ENCODE measurements around the gene CCNL2.
"Not testable (repeated sequence)": the region's sequence is repeated elsewhere in the genome, so short reads cannot be mapped to it uniquely, and the experiment has no call there.

Gene CCNL2

GRCh38 chr1:1371746-1372711 lies 27.1 kb downstream of the CCNL2 start:
- DNase-seq = peak; percentile 61

DNA sequence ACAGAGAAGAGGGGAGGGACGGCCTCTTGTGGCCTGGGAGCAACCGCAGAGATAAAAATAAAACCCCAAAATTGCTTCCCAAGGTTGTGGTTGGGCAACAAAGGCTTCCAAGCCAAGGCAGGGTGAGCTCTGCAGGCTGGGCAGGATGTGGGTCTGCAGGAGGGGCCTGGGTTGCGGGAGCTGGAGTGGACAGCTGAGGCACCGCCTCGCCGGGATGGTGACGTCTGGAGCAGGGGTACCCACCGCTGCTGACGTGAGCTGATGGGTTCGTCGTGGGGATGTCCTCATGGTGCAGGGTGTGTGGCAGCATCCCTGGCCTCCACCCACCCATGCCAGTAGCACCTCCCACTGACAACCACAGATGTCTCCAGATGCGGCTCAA lies 27.8 kb downstream of the CCNL2 start:
- DNase-seq = no peak

DNA sequence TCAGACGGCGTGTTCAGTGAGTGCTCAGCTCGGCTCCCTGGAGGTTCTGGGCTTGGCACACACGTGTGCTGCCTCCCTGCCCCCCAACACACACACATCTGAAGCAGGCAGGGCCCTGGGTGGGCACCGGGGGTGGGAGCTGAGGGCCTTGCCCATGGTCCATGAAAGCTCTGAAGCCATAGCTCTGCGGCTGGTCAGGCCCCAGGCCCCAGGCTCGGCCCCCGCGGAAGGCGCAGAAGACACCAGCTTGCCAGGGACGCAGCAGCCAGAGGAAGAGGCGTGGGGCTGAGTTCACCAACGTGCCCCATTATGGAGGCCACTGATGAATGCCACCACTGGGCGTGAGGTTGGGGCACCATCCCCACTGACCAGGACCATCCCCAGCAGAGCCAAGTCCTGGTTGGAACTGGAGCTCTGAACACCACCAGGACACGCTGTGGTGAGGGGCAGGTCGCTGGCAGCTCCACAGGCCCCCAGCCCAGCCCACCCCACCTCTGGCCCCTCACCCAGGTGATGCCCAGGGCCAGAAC lies 28.3 kb downstream of the CCNL2 start:
- no peak for DNase-seq

- DNase-seq = not testable (repeated sequence)
These were observed 29.0 kb downstream of the CCNL2 start for GRCh38 chr1:1370094-1370493.

- no peak for DNase-seq
These were observed 31.8 kb downstream of the CCNL2 start for GRCh38 chr1:1367315-1367714.

- DNase-seq = no peak
These were observed 32.5 kb downstream of the CCNL2 start for GRCh38 chr1:1366699-1367066.

- no peak for DNase-seq
These were observed 33.0 kb downstream of the CCNL2 start for GRCh38 chr1:1365875-1366698.

DNA sequence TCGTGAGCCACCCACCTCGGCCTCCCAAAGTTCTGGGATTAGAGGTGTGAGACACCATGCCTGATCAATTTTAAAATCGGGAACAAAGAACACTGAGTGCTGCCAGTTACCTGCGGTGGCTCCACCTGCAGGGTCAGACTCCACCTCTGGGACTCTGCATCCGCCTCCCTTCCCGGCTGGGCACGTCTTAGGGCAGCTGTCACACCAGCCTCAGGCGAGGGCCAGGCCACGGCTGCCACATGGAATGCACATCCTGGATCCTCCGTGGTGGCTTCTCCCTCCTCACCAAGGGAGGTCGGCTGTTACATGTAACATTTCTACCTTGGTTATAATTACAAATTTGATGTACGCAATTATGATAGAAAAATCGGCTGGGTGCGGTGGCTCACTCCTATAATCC lies 34.9 kb downstream of the CCNL2 start:
- DNase-seq = no peak

DNA sequence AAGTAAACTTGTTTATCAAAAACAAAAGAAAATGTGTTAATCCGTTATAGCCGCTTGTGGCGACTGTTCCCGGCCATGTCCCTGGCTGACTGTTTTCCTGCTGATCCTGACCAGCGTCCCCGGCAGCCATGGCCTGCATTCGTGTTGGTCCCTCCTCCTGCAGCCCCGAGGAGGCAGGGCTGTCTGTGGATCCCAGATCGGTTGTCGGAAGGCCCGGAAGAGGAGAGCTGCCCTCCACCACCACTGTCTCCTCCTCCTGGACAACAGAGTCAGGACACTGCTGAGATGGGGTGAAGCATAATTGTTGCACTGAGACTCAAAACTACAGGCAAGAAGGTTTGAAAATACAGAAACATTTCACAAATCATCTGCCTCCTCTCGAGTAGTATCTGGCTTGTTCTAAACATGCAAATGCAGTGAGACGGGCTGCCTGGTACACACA lies 37.1 kb downstream of the CCNL2 start:
- no peak for DNase-seq

- no peak for DNase-seq
These were observed 37.7 kb downstream of the CCNL2 start for GRCh38 chr1:1361233-1361981.

DNA sequence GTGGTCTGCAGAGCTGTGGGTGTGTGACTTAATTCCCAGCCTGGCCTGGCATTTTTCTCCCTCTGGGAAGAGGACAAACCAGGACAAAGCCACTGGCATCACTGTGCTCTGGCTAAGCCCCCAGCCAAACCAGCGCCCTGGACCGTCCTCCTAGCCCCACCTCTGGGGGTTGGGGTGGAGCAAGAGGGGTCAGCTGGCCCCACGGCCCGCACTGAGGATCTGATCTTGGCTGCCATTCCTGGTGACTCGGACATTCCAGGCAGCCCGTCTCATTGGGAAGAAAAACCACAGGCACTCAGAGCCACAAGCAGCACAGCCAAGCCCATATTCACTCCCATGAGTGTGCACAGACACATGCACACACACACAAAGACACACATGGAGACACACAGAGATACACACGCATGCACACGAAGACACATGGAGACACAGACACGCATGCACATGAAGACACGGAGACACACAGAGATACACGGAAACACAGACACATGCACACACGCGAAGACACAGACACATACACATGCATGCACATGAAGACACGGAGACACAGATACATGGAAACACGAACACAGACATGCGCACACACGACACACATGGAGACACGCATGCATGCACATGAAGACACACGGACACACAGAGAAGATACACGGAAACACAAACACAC lies 38.5 kb downstream of the CCNL2 start:
- DNase-seq = no peak

DNA sequence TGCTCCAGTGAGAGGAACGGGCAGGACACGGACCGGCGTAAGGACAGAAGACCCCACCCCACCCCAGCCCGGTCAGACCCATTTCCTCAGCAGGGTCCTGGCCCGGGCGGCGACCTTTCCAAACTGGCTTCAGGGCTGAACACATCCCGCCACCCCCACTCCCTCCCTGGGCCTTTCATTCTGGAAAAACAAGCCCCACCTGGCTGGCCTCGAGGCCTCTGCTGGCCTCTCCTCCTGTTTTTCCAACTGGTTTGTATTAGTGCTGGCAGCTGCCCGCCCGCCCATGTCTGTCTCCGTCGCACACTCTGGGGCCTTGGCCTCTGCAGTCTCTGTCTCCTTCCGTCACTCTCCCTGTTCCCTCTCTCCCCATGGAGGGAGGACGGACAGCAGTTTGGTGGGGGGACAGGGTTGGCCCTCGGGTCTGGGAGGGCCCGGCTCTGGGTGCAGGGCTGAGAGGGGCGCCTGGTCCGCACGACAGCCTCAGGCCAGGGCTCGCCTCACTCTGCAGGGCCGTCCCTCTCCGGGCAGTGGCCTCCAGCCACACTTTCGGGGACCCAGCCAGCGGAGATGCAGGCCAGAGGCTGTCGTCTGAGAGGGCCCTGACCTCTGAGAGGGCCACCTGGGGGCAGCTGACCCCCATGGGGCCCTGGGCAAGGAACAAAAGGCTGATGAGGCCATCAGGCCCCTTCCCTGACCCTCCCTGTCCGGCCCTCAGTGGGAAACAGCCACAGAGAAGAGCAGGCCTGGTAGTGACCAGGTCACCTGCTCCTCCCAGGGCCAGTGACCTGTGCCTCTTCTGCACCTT lies 39.3 kb downstream of the CCNL2 start:
- DNase-seq = no peak

DNA sequence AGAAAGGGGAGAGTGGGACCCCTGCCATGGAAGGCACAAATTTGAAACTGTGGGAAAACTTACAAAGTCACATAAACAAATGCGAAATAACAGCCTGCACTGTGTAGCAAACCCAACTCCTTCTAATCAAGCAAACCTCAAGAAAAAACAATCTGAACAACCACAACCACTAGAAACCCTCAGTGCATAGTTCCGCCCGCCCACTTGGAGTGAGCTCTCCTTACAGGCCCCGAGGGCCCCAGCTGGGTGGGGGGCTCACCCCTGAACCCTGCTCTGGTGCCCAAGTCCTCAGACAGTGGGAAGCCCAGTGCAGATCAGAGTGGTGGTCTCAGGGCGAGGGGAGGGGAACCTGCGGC lies 39.8 kb downstream of the CCNL2 start:
- DNase-seq = no peak

DNA sequence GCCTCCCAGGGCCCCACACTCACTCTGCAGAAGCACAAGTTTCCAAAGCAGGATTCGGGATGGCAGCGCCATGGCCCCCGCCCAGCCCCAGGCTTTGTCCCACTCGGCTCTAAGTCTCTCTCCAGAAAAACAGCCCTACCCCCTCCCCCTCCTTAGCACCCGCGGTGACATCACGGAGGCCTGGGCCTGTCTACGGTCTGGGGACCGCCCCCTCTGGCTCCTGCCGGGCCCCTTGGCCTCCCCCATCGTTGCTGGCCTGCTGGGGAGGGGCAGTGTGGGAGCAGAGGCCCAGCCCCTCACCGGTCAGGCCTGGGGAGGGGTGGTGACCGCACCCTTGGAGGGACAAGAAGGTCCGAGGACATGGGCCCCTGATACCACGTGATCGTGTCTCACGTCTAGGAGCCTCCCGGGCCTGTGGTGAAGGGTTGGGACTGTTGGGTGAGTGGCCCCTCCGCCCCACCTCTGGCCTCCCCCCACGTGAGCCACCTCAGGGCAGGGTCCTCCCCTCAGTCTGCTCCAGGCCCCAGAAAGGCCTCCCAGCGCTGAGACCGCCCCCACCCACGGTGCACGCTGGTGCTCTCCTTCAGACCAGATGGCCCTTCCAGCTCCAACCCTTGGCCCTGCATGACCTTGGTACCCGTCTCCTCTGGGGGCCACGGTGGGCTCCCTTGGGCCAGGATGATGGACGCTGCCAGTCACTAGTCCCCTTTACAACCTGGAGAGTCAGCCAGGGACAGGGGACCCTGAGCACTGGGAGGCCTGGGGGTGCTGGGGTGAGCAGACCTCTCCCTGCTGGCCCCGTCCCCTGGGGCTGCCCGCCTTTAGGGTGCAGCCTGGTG lies 40.5 kb downstream of the CCNL2 start, which contains the start of gene MXRA8:
Gene MXRA8 (minus strand): TSS at position 123 of the 839 bp plus-strand sequence. CDS start 51 bp downstream, at position 72.
- DNase-seq = no peak

- no peak for DNase-seq
These were observed 41.2 kb downstream of the CCNL2 start for GRCh38 chr1:1357871-1358432.

GRCh38 chr1:1356796-1357401 lies 42.2 kb downstream of the CCNL2 start:
- DNase-seq = no peak

DNA sequence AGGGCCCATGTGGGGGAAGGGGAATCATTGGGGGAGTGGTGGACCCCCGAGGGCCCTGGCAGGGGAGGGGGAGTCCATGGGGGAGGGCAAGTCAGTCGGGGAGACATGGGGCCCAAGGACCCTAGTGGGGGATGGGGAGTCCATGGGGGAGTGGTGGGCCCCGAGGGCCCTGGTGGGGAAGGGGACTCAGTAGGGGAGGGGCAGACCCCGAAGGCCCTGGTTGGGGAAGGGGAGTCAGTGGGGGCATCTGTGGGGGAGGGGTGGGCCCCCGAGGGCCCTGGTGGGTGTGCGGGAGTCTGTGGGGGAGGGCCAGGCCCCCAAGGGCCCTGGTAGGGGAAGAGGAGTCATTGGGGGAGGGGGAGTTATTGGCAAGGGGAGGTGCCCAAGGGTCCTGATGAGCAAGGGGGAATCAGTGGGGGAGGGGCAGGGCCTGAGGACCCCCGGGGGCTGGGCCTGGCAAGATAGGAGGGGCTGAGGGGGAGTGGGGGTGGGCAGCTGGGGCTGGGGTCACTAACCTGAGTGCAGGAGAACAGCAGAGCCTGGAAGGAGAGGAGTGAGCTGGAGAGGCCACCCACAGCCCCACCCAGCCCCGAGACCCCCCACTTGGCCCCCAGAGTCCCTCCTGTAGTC lies 42.9 kb downstream of the CCNL2 start:
- DNase-seq = no peak

GRCh38 chr1:1355416-1355815 lies 43.7 kb downstream of the CCNL2 start:
- no peak for DNase-seq

All from NCI-H2171 treated with DMSO at 0.1 percent for 48 hours (cell line).